Dermis microvascular lymphatic vessel endothelial cell (primary cell): ENCODE measurements around the gene CABP4. TPM values are rescaled to one million over a fixed set of nuclear protein-coding genes. Genes with fewer than 3 reads are reported as not detected.

Experiments used
- DNase-seq, 2 donors: peaks; one replicate each; pipeline versions ENCODE4 v3.0.0 to v3.0.0-alpha.2; 2010; ENCODE audit warnings: low read depth in 2 of 2
- total RNA-seq: library from RNA; depleted of rRNA; stranded (reverse); fragments of >200 nt; gene quantifications from 2 replicates; pipeline ENCODE4 v1.2.1, GENCODE V29; 2014

CABP4 gene
- total RNA-seq = 0.89 and 1.5 TPM in 2 replicates

DNA sequence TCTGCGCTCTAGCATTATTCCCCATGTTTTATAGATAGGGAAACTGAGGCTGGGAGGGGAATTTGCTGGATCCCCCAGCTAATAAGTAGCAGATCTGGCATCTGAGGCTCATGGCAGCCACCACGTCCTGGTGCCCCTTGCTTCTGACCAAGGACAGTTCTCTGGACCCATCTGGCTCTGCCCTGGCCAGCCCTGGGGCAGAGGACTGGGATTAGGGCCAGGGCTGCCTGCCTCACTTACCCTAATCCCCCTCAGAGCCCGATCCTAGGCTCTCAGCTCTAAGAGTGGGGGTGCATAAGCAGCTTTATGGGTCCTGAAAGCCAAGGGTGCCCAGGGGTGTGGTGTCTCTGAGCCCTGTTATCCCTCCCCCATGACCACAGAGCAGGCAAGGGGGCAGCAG, at the start of gene CABP4:
Gene CABP4 (plus strand): TSS at position 301 of the 400 bp plus-strand sequence. CDS start 70 bp downstream, at position 371.
- DNase-seq = no peak

DNA sequence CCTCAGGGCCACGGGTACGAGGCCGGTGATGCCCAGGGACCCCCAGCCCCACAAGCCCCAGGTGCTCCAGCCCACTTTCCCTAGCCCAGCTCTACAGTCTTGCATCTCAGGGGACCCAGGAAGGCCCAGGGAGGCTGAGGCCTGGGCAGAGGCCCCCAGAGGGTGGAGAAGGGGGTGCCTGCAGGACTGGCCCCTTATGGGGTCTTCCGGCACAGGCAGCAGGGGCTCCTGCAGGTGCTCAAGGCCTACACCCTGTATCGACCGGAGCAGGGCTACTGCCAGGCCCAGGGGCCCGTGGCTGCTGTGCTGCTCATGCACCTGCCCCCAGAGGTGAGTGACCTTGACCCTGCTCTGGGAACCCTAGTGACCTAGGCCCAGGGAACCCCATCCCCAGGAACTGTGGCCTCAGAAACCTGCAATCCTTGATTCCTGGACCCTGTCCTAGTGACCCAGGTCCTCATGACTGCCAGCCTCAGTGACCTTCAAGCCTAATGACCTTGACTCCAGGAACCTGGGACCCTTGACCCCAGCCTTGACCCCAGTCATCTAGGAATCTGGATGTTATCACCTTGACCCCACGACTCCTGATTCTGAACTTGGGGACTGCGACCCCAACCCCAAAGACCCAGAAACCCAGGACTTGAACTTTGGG, 49.3 kb upstream of the CABP4 start:
- no peak for DNase-seq

DNA sequence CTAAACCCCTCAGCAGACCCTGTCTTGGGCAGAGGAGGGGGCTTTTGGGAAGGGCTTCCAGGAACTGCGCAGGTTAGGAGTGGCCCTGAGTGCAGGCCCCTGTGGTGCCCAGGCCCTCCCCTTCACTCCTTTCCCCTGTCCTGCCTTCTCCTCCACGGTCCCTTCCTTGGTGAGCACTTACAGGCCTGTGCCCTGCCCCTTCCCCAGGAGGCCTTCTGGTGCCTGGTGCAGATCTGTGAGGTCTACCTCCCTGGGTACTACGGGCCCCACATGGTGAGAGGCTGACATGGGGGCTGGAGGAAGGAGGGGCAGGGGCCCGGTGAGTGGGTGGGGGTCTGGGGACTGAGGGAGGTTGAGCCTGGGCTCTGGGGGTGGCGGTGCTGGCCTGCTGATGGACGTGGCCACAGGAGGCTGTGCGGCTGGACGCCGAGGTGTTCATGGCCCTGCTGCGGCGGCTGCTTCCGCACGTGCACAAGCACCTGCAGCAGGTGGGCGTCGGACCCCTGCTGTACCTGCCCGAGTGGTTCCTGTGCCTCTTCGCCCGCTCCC, 48.7 kb upstream of the CABP4 start:
- no peak for DNase-seq

DNA sequence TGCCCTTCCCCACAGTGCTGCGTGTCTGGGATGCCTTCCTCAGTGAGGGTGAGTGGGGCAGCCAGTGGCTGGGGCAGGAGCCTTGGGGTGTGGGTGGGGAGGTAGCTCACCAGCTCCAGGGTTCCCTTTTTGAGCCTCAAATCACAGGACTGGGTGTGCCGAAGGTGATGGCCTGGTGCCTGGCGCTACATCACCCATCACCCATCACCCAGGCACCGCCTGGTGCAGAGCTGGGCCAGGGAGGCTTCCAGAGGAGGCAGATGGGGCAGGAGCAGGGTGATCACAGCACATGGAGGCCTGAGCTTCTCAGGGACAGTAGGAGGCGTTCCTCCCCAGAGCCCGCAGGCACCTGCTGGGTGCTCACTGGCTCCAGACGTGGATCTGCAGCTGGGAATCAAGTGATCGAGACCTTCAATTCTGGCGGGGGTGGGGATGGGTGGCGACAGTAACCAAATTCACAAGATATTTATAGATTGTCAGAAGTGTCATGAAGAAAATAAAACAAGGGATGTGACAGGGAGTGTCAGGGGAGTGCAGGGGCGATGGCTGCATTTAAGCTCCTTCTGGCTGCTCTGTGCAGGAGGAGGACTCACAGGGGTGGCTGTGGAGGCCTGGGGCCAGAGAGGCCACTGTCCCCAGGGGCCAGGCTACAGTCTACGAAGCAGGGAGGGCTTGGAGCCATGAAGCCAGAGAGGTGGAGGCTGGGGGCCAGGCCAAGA, 48.0 kb upstream of the CABP4 start:
- no peak for DNase-seq

DNA sequence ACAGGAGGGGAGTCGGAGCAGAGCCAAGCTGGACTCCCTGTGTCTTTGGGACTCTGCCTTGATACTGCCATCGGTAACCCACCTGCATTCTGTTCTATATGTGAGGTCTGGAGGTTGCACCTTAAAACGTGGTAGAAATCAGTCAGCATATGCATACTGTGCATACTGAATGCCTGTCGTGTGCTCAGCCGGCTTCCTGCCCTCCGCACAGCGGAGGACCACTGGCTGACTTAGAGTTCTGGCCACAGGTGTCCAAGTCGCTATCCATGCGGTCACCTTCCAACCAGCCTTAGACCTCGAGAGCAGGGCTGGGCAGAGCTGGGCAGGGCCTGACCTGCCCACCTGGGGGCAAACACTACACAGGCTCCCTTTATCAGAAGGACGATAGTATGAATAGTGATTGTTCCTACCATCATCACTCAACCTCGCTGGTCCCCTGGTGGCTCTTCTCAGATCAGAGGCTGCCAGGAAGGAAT, 47.4 kb upstream of the CABP4 start:
- no peak for DNase-seq

DNA sequence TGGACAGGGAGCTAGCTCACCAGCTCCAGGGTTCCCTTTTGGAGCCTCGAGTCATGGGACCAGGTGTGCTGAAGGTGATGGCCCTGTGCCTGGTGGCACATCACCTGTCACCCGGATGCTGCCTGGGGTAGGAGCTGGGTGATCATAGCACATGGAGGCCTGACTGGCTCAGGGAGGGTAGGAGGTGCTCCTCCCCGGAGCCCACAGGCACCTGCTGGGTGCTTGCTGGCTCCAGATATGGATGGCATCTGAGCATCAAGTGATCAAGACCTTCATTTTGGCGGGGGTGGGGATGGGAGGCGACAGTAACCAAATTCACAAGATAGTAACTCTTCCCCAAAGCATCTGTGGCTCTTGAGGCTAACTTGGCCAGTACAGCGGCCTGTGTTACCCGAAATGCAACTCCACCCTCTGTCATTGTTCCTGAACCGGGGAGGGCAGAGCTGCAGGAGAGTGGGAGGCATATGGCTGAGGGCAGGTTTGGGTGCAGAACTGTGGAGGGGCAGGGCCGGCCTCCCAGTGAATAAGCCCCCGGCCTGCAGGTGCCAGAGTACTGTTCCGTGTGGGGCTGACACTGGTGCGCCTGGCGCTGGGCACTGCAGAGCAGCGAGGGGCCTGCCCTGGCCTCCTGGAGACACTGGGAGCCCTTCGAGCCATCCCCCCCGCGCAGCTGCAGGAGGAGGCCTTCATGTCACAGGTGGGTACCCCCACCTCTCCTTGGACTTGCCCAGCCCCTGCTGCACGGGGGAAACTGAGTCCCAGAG, 46.5 kb upstream of the CABP4 start:
- DNase-seq = no peak

DNA sequence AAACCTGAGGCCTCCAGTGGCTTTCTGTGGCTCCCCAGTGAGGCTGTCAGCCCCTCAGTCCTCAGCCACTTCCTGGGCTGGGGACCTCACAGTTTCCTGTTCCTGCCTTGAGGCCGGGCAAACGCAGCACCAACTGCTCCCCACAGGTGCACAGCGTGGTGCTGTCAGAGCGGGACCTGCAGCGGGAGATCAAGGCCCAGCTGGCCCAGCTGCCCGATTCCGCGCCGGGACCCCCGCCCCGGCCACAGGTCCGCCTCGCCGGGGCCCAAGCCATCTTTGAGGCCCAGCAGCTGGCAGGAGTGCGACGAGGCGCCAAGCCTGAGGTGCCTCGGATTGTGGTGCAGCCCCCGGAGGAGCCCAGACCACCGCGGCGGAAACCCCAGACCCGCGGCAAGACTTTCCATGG, 45.9 kb upstream of the CABP4 start:
- DNase-seq = no peak

DNA sequence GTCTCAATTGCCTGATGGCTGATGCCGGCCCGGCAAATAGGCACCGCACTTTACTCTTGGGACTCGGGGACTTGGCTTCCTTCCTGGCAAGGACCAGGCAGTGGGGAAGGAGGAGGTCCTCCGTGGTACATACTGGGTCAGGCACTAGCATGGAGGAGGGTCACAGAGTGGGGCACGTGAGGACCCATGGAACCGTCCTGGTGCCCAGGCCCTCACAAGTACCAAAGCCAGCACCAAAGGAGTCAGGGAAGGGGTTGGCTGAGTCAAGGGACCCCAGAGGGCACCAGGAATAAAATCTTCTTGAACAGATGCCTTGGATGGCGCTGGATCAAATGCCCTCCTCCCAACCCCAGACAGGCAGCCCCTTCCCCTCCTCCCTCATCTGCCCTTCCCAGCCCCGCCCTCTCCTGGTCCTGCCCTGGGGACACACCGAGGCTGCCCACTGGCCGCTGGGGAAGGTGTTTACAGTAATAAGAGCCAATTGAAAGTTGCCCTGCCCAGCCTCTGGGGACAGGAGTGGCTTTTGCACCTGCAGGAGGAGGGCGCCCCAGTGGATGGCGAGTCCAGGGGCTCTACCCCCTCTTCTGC, 45.3 kb upstream of the CABP4 start:
- DNase-seq = no peak

DNA sequence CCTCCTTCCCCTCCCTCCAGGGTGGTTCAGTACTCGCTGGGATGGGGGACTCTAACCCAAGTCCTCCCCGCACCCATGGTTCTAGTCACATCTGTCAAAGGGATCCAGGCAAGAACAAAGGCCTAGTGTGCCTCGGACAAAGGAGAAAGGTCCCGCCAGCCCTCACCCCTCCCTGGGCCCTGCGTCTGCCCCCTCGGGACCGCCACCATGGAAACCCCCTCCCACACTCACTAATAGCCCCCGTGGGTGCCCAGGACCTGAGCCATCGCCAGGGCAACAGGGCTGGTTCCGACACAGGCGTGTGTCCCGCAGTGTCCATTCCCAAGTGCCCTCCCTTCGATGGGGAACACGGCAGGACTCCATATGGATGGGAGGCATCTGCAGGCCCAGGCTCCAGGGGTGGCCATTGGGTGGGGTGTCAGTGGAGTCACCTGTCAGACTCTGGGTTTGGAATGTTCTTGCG, 44.8 kb upstream of the CABP4 start:
- DNase-seq = no peak

DNA sequence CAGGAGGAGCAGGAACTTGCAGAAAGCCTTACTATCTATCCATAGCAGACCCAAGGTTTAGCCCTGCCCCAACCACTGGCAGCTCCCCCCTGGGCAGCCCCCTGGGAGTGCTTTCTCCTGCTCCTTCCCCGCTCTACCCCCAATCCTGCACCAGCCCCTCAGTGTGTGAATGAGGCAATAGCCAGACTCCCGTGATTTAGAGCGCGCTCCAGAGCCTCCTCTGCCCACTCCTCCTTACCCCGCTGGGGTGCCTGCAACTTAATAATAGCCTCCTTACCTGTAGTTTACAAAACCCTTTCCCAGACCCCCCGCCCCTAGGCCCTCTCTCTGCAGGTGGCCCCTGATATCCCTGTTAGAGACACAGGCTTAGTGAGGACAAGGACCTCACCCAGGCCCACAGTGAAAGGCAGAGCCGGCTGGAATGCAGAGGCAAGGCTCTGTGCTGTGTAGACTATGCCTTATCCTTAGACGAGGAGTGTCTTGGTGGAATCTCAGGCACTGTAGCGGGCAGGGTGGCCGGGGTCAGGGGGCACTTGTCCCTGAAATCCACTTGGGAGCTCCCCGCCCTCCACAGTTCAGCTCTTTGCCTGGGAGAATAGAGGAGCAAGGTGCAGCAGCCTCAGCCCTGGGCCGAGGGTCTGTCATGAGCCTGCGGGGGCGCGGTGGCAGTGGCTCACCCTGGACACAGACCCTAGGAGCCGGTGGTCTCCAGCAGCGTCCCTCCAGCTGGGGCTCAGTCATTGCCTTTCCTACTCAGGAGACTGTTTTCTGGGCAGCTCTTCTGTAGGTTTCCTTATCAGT, 44.0 kb upstream of the CABP4 start:
- no peak for DNase-seq

DNA sequence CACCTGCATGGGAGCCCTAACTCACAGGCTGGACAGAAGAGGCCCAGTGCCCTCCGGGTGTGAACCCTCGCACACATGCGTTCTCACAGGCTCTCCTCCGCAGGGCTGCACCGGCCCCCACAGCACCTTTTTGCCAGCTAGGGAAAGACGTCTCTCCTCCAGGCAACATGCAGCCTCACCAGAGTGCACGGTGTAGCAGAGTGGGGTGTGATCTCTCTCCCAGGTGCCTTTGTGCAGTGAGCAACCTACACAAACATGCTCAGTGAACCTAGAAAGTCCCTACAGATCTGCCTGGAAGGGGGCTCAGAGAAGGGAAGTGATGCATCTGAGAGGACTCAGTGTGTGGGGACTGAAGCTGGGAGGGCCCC, 43.4 kb upstream of the CABP4 start:
- DNase-seq = no peak

DNA sequence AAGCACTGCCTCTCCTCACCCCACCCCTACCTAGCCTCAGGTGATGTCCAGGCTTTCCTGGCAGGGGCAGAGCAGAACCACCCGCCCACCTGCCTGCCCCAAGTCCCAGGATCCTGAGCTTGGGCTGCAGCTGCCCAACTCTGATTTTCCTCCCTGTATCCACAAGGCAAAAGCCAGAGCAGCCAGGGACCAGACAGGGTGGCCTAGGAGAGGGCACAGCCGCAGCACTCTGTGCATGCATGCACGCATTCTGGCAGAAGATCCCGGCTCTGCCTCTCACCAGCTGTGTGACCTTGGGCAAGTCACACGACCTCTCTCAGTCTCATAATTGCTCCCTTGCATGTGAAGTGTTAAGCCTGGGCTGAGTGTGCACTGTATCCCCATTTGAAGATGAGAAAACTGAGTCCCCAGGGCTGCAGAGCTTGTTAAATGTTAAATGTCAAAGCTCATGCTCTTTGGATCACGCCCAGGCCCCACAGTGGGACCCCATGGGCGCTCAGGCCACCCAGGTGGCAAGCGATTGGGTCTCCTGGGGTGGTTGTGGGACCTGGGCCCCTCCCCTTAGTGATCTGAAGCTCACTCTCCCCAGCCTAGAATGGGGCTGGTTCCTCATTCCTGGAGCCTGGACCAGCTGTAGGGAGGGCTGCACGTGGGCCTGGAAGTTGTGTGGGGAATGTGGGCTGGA, 42.5 kb upstream of the CABP4 start:
- no peak for DNase-seq

DNA sequence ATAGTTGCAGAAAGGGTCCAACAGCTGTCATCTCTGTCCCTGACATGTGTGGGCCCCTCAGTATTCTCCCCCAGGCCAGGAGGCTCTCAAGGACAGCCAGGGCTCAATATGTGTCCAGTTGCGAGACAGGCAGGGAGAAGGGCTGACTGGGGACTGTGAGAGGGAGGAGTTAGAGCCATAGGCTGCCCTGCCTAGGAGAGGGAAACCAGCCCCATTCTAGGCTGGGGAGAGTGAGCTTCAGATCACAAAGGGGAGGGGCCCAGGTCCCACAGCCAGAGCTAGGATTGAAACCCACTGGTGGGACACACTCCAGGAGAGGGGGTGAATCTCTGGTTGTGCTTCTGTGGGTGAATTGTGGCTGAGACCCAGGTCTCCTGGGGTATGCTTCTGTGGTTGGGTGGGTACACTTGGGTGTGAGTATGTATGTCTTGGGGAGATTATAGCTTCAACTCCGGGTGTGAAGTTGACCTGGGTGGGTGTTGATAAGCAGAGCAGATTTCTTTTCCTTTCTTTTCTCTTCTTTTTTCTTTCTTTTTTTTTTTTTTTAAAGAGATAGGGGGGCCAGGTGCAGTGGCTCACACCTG, 41.8 kb upstream of the CABP4 start:
- no peak for DNase-seq

DNA sequence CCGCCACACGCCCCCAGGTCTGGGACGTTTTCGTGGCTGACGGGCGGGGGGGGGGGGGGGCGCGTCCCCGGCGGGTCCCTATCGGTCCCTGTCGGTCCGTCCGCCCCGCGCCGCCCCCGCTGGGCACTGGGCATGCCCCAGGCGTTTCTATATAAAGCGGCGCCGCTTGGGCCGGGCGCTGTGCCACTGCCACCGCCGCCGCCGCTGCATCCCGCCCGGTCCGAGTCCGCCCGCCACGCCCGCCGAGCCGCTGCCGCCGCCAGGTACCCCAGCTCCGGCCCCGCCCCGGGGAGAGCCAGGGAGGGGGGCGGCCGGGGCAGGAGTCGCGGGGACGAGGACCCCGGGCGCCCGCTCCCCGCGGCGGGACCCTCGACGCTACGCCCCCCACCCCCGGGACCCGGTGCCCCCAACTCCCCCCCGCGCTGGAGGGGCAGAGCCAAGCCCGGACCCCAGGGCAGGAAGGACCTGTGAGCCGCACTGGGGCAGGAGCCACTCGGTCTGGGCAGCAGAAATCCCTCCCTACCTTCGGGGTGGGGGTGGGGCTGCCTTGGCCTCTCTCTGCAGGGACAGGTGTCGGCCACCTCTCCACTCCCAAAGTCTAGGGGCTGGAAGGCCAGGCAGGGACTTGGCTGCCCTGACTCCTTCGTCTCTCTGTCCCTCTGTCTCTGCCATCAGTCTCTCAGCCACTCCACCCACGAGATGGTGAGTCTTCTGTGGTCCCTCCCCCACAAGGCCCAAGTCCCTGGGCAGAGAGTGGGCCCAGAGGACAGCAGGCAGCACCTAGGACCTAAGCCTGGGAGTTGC, 39.5 kb upstream of the CABP4 start, which contains the start of gene CARNS1:
Gene CARNS1 (plus strand): TSS at position 178 of the 804 bp plus-strand sequence. CDS start 522 bp downstream, at position 700.
- DNase-seq = no peak

DNA sequence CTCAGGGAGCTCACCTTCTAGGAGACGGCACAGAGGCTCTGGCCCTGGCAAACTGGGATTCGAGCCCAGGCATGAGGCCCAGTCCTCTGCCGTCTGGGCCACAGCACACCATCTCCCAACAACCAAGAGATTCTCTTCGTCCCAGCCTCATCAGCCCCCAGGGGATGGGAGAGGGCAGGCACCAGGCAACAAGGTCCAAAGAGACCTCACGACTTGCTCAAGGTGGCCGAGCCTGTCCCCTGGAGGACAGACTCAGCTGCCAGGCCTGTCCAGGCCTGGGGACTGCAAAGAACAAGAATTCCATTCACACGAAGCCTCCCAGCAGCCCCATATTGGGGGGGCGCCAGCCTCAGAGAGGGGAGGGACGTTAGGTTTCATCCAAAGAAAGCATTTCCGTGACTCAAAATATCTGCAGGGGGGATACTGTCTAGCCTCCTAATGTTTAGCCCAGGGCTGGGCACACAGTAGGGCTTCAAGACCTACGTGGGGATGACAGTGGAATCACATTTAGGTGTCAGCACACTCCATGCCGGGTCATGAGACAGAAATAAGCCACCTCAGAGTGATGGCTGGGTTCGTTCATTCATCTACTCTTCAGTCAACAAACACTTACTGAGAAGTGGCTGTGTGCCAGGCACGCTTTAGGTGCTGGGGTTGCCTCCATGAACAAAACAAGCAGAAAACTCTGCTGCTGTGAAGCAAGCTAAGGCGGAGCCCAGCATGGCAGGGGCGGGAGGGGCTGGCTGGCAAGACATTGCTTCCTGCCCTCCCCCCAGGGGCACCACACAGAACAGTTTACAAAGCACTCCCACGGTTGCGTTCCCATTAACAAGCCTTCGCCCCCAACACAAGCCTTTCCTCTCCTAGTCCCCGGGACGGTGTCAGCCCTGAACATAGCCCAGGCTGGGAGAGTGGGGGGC, 38.5 kb upstream of the CABP4 start:
- peak in 1 of 2 donors; percentile 33 for DNase-seq

DNA sequence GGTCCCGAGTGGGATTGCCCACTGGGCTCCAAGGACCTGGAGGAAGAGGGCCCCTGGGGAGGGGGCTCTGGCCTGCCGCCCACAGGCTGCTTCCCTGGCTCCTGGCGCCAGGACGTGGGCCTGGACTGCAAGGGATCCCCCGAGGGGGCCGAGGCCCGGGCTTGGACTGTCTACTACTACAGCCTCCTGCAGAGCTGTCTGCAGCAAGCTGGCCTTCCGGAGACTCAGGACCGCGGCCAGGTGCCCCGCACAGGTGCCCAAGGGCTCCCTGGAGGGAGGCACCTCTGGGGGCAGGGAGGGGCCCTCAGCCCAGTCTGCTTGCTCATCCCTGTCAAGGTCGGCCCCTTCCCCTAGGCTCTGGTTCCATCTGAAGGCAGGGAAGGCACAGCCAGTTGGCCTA, 37.7 kb upstream of the CABP4 start:
- no peak for DNase-seq

DNA sequence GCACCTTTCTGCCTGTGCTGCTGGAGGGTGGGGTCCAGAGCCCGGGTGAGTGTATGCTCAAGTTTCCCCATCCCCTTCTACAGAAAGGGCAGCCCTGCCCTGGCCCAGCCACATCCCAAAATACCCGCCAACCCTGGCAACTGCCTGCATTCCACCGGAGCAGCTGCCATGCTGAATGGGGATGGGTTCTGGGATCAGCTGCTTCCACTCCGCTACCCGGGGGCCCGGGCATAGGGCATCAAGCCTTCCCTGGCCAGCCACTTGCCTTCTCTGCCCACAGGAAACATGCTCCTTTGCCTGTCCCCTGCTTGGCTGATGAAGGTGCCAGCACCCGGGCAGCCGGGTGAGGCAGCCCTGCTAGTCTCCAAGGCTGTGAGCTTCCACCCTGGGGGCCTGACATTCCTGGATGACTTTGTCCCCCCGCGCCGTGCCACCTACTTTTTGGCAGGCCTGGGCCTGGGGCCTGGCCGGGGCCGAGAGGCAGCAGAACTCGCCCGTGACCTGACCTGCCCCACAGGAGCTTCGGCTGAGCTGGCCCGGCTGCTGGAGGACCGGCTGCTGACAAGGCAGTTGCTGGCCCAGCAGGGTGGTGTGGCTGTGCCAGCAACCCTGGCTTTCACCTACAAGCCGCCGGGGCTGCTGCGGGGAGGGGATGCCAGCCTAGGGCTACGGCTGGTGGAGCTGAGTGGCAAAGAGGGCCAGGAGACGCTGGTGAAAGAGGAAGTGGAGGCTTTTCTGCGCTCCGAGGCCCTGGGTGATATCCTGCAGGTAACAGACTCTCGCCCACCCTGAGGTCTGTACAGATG, 36.5 kb upstream of the CABP4 start:
- DNase-seq = no peak
